Retinal pigment epithelial cell (primary cell): ENCODE data around the gene ENG.
"Not testable (repeated sequence)": the region's sequence is repeated elsewhere in the genome, so short reads cannot be mapped to it uniquely, and the experiment has no call there.

Experiments used
- DNase-seq: peaks from one replicate; pipeline ENCODE4 v3.0.0-alpha.2; 2010; ENCODE audit warnings: low read depth
- H3K4me3 ChIP-seq: 2 replicates; pipeline ENCODE4 v1.5.1; 2011; ENCODE audit warnings: mild to moderate bottlenecking, low read length, control low read depth, moderate library complexity
- TF ChIP-seq, protein P1 (sequence below): conservative IDR thresholded peaks from 2 replicates; pipeline ENCODE4 v1.5.1; 2011; ENCODE audit warnings: low read depth, low read length, control low read depth, inconsistent platforms

Gene ENG

DNA sequence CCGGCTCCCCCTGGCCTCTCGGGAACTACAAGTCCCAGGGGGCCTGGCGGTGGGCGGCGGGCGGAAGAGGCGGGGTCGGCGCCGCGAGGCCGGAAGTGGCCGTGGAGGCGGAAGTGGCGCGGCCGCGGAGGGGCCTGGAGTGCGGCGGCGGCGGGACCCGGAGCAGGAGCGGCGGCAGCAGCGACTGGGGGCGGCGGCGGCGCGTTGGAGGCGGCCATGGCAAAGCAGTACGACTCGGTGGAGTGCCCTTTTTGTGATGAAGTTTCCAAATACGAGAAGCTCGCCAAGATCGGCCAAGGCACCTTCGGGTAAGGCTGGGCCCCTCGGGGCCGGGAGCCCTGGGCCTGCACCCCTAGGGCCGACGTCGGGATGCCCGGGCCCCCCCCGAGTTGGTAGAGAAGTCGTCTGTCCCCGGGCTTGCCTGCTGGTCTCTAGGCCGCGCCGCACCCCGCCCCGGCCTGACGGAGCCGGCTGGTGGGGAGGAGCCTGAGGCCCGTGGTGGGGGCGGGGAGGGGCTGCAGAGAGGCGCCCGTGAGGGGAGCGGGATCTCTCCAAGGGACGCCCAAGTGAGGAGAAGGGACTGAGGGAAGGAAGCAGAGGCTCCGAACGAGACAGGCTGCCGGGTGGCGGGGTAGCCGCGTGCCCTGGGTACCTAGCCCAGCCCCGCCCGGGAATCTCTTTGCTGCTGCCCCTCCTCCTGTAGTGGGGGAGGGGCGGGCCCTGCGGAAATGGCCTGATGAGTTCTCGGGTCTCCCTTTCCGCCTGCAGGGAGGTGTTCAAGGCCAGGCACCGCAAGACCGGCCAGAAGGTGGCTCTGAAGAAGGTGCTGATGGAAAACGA is 68.3 kb downstream of the ENG start, which contains the start of gene CDK9:
Gene CDK9, plus strand, starts transcription at position 102 of the 840 bp plus-strand sequence. Its CDS starts 115 bp downstream, at position 217.
- peak within 1 kb of the TSS; percentile 89 for H3K4me3 ChIP-seq
- no peak for DNase-seq
- TF ChIP-seq, protein P1, sequence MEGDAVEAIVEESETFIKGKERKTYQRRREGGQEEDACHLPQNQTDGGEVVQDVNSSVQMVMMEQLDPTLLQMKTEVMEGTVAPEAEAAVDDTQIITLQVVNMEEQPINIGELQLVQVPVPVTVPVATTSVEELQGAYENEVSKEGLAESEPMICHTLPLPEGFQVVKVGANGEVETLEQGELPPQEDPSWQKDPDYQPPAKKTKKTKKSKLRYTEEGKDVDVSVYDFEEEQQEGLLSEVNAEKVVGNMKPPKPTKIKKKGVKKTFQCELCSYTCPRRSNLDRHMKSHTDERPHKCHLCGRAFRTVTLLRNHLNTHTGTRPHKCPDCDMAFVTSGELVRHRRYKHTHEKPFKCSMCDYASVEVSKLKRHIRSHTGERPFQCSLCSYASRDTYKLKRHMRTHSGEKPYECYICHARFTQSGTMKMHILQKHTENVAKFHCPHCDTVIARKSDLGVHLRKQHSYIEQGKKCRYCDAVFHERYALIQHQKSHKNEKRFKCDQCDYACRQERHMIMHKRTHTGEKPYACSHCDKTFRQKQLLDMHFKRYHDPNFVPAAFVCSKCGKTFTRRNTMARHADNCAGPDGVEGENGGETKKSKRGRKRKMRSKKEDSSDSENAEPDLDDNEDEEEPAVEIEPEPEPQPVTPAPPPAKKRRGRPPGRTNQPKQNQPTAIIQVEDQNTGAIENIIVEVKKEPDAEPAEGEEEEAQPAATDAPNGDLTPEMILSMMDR, result no peak

DNA sequence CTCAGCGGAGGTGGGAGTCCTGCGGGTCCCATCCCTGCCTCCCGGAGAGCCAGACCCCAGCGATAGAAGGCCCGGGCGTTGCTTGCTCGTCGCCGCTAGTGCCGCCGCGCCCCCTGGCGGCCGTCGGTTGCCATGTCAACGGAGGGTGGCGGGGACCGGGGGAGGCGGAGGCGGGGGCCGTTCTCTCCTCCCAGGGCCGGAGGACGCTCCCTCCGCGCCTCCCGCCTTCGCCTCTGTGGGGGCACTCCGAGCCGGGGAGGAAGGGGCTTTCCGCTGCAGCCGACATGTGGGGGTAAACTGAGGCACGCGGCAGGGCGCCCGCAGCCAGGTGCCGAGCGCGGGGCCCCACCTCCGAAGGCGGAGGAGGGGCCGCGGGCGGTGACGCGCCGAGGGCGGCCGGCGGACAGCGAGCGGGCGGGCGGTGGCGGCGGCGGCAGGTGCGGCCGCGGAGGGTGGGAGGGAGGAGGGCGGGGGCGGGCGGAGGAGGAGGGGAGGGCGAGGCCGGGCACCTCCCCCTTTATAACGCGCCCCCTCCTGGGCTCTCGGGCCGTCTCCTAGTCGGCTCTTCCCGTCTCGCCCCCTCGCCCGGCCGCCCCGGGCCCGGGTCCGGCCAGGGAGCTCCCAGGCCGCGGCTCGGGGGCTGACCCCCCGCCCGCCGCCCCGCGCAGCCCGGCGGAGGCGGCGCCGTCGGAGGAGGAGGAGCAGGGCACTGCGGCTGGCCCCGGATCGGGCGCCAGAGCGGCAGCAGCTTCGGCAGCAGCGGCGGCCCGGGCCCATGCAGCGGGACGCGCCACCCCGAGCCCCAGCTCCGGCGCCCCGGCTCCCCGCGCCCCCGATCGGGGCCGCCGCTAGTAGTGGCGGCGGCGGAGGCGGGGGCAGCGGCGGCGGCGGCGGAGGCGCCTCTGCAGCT is 69.2 kb downstream of the ENG start:
- TF ChIP-seq, protein P1, result peak; percentile 72
- peak overlapping the region; percentile 59 for H3K4me3 ChIP-seq
- DNase-seq, result no peak

DNA sequence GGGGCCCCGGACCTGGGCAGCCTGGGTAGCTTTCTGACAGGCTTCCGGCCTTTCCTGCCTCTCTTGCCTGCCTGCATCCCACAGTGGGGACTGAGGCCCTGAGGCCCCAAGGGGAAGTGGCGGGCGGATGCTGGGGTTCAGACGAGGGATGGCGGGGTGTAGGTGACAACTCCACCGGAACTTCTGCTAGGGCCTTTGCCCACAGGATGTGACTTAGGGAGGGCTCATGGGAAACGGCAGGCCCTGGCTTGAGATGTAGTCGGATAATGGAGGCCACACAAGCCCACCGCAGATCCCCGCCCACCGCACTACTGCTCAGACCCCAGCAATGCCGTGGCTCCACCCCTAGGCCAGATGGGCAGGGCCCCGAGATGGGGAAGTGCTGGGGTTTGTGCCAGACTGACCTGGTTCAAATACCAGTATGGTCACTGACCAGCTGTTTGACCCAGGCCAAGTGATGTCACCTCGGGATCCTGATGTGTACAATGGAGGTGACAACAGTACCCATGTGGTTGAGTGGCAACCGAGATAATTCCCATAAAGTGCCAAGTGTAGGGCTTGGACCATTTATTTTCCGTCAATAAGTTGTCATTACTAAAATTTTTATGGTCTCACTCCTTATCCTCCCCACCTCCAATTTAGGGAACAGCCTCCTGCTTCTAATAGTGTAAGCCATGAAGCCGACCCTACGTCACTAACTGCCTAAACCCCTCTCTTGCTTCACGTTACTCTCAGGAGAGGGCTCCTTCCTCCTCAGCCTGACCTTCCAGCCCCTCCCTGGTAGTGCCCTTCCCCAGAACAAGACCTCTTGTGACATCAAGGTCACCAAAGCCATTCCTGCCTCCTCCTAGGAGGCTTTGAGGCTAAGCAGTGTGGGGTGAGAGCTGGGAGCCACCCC is 71.1 kb downstream of the ENG start:
- no peak for DNase-seq
- H3K4me3 ChIP-seq, result no peak overlapping the region
- TF ChIP-seq, protein P1, result no peak

DNA sequence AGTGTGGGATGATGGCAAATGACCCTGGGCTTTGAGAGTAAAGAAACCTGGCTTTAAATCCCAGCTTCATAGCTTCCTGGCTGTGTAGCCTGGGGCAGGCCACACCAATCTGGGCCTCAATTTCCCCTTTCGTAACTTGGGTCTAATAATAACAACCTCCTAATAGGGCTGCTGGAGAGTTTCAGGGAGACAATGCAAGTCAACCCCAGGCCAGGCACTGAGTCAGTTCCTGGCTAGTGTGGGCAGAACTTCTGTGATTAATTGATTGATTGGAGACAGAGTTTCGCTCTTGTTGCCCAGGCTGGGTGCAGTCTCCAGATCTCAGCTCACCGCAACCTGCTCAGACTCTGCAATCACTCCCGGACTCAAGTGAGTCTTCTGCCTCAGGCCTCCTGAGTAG is 72.7 kb downstream of the ENG start:
- DNase-seq, result no peak
- TF ChIP-seq, protein P1, result no peak
- no peak overlapping the region for H3K4me3 ChIP-seq

DNA sequence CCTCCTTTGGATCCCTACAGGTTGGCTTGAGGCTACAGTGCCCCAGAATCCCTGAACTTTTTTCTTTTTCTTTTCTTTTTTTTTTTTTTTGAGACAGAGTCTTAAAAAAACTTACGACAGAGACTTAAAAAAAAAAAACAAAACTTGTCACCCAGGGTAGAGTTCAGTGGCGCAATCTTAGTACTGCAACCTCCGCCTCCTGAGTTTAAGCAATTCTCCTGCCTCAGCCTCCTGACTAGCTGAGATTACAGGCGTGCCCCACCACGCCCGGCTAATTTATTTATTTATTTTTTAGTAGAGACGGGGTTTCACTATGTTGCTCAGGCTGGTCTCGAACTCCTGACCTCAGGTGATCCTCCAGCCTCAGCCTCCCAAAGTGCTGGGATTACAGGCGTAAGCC is 73.5 kb downstream of the ENG start:
- not testable (repeated sequence) for DNase-seq, H3K4me3 ChIP-seq

DNA sequence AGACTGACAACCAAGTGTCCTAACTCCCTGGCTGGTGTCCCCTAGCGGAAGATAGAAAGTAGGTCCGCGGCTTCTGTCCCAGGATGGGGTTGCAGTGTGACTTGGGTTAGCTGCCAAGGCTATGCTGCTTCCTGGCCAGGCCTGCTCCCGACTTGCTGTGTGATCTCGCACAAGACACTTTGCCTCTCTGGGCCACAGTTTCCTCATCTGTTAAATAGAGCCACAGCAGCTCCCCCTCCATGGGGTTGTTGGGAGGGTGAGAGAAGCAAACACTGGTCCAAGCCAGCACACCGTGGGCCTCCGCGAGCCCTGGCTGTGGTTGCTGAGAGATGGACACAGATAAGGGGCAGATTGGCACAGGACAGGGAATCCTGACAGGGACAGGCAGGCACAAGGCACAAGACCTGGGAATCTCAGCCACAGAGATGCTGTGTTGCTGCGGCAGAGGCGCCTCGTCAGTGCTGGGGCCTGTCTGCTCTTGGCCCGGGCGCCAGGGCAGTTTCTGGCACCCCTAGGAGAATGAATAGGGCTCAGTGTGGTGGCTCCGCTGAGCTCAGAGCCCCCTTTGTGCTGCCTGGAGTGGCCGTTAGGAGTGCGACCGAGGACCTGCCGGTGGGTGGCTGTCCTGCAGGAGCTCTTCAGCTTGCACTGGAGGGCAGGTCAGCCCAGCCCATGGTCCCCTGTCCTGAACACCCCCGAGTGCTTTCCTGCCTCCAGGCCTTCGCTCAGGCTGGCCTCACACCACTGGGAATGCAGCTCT is 74.2 kb downstream of the ENG start:
- no peak for DNase-seq
- TF ChIP-seq, protein P1, result no peak
- no peak overlapping the region for H3K4me3 ChIP-seq
